Prostate gland (tissue), 2 donors: ENCODE data around the gene CAPN8.

Source experiments
- CTCF ChIP-seq, 4 experiments: fragments of 200-600 bp in 2 of 4; fragments of 450-650 bp in 2 of 4; sonication (generic) in 2 of 4; IDR thresholded peaks; 1 replicate in 3 of 4; 2 replicates in 1 of 4; pipeline ENCODE4 v1.5.1; 2016 to 2019; ENCODE audit warnings: antibody characterized with exemption in 4 of 4, mild to moderate bottlenecking in 2 of 4, moderate library complexity in 2 of 4
- POLR2A ChIP-seq: fragments of 450-650 bp; IDR thresholded peaks from one replicate; pipeline ENCODE4 v1.6.1; 2016; ENCODE audit warnings: antibody characterized with exemption, mild to moderate bottlenecking
- POLR2AphosphoS5 ChIP-seq: sonication (generic); formaldehyde crosslinking; IDR thresholded peaks from one replicate; pipeline ENCODE4 v1.6.1; 2017; ENCODE audit warnings: antibody characterized with exemption

- TF ChIP-seq CTCF (IDR thresholded peaks at IDR 0.05) (no peak), POLR2A (no peak), POLR2AphosphoS5 (no peak)
Measured at GRCh38 chr1:223503348-223503747, 162.2 kb downstream of the CAPN8 start.
